ES-I3 (cell line): ENCODE measurements around the gene ADRB2.
A peak's percentile ranks its signal among the peaks of the same experiment; 100 is the strongest.

Source experiments
- H3K36me3 ChIP-seq: 2 replicates; pipeline ENCODE4 v1.6.1; 2013; ENCODE audit warnings: mild to moderate bottlenecking, low read length, control low read depth, moderate library complexity; ENCODE audit not compliant: insufficient read depth
- H3K4me1 ChIP-seq: 2 replicates; pipeline ENCODE4 v1.6.1; 2013; ENCODE audit warnings: mild to moderate bottlenecking, control low read depth, low read length; ENCODE audit not compliant: insufficient read depth
- H3K9ac ChIP-seq: 2 replicates; pipeline ENCODE4 v1.6.1; 2013; ENCODE audit warnings: low read depth, mild to moderate bottlenecking, low read length, moderate library complexity
- H3K9me3 ChIP-seq: 2 replicates; pipeline ENCODE4 v1.6.1; 2013; ENCODE audit warnings: mild to moderate bottlenecking, low read length, moderate library complexity; ENCODE audit not compliant: control insufficient read depth, insufficient read depth

The ADRB2 gene

GRCh38 chr5:148810823-148811222 is 15.6 kb upstream of the ADRB2 start:
- Histone ChIP-seq H3K4me1 (no peaks in the 10 kb centered on the region; the same call in 1 of the 2 replicates), H3K9ac (no peak overlapping the region), H3K36me3 (no peaks in the 10 kb centered on the region), H3K9me3 (no peaks in the 10 kb centered on the region)

- no peak overlapping the region for H3K9ac ChIP-seq
These were observed 14.7 kb upstream of the ADRB2 start for GRCh38 chr5:148811756-148812155.

GRCh38 chr5:148815086-148815485 is 11.3 kb upstream of the ADRB2 start:
- Histone ChIP-seq H3K9me3 (no peaks in the 10 kb centered on the region), H3K4me1 (no peaks in the 10 kb centered on the region), H3K9ac (no peak overlapping the region), H3K36me3 (no peaks in the 10 kb centered on the region)

More at GRCh38 chr5:148811756-148812155, 14.7 kb upstream of the ADRB2 start:
- no peaks in the 10 kb centered on the region for H3K36me3 ChIP-seq
- H3K9me3 ChIP-seq: no peaks in the 10 kb centered on the region
- no peaks in the 10 kb centered on the region for H3K4me1 ChIP-seq

- Histone ChIP-seq H3K4me1 (no peaks in the 10 kb centered on the region), H3K9me3 (no peaks in the 10 kb centered on the region), H3K36me3 (no peaks in the 10 kb centered on the region), H3K9ac (no peak overlapping the region)
These were observed 10.8 kb upstream of the ADRB2 start for GRCh38 chr5:148815578-148815977.

- Histone ChIP-seq H3K36me3 (no peaks in the 10 kb centered on the region), H3K9me3 (no peaks in the 10 kb centered on the region), H3K9ac (no peak overlapping the region), H3K4me1 (no peaks in the 10 kb centered on the region)
These were observed 10.1 kb upstream of the ADRB2 start for GRCh38 chr5:148816357-148816756.

- no peak overlapping the region for H3K9ac ChIP-seq
- H3K4me1 ChIP-seq: no peaks in the 10 kb centered on the region
- H3K9me3 ChIP-seq: no peaks in the 10 kb centered on the region
- H3K36me3 ChIP-seq: no peaks in the 10 kb centered on the region
These were observed 9.6 kb upstream of the ADRB2 start for GRCh38 chr5:148816782-148817181.

- Histone ChIP-seq H3K9ac (no peak overlapping the region), H3K36me3 (no peaks in the 10 kb centered on the region), H3K9me3 (no peaks in the 10 kb centered on the region), H3K4me1 (no peaks in the 10 kb centered on the region)
These were observed 8.8 kb upstream of the ADRB2 start for GRCh38 chr5:148817606-148818005.

- no peak overlapping the region for H3K9ac ChIP-seq
- H3K36me3 ChIP-seq: no peaks in the 10 kb centered on the region
- no peaks in the 10 kb centered on the region for H3K9me3 ChIP-seq
- no peaks in the 10 kb centered on the region for H3K4me1 ChIP-seq
These were observed 5.7 kb upstream of the ADRB2 start for GRCh38 chr5:148820461-148821395.

- Histone ChIP-seq H3K9ac (no peak overlapping the region), H3K9me3 (no peaks in the 10 kb centered on the region), H3K36me3 (no peaks in the 10 kb centered on the region), H3K4me1 (no peaks in the 10 kb centered on the region)
These were observed 2.5 kb upstream of the ADRB2 start for GRCh38 chr5:148823871-148824270.

- no peaks in the 10 kb centered on the region for H3K4me1 ChIP-seq
- H3K36me3 ChIP-seq: no peaks in the 10 kb centered on the region
- no peaks in the 10 kb centered on the region for H3K9me3 ChIP-seq
- H3K9ac ChIP-seq: peak overlapping the region; percentile 54
These were observed 727 bp upstream of the ADRB2 start for GRCh38 chr5:148825716-148826052.

GRCh38 chr5:148826739-148827070 is 294 bp downstream of the ADRB2 start:
- H3K4me1 ChIP-seq: no peaks in the 10 kb centered on the region
- H3K9me3 ChIP-seq: no peaks in the 10 kb centered on the region
- H3K9ac ChIP-seq: peak overlapping the region; percentile 54; the same call in 1 of the 2 replicates
- H3K36me3 ChIP-seq: no peaks in the 10 kb centered on the region

- peak overlapping the region; percentile 54; the same call in 1 of the 2 replicates for H3K9ac ChIP-seq
These were observed 1.3 kb downstream of the ADRB2 start for GRCh38 chr5:148827723-148828122.

GRCh38 chr5:148828511-148829247 is 2.3 kb downstream of the ADRB2 start:
- Histone ChIP-seq H3K4me1 (no peaks in the 10 kb centered on the region), H3K9me3 (no peaks in the 10 kb centered on the region), H3K36me3 (no peaks in the 10 kb centered on the region), H3K9ac (peak overlapping the region; percentile 31; the same call in 1 of the 2 replicates)

More at GRCh38 chr5:148827723-148828122, 1.3 kb downstream of the ADRB2 start:
- Histone ChIP-seq H3K9me3 (no peaks in the 10 kb centered on the region), H3K36me3 (no peaks in the 10 kb centered on the region), H3K4me1 (no peaks in the 10 kb centered on the region)

GRCh38 chr5:148829248-148829594 is 2.8 kb downstream of the ADRB2 start:
- Histone ChIP-seq H3K9me3 (no peaks in the 10 kb centered on the region), H3K36me3 (no peaks in the 10 kb centered on the region), H3K9ac (peak overlapping the region; percentile 31; the same call in 1 of the 2 replicates), H3K4me1 (no peaks in the 10 kb centered on the region)

GRCh38 chr5:148829734-148830133 is 3.3 kb downstream of the ADRB2 start:
- H3K9ac ChIP-seq: no peak overlapping the region
- no peaks in the 10 kb centered on the region for H3K36me3 ChIP-seq
- H3K9me3 ChIP-seq: no peaks in the 10 kb centered on the region
- no peaks in the 10 kb centered on the region for H3K4me1 ChIP-seq
